Ascending aorta (tissue), 2 donors: ENCODE measurements around the gene NFKBIA. TPM values are rescaled to one million over a fixed set of nuclear protein-coding genes. Genes with fewer than 3 reads are reported as not detected.

Experiments
- DNase-seq, 2 donors: peaks; one replicate each; pipeline ENCODE4 v3.0.0-alpha.2; 2019; ENCODE audit warnings: low spot score in 2 of 2
- H3K27ac ChIP-seq, 2 donors: fragments of 200-600 bp; sonication (generic); one replicate each; pipeline ENCODE4 v1.5.1; 2016 to 2017; ENCODE audit warnings: mild to moderate bottlenecking in 1 of 2
- H3K27me3 ChIP-seq: fragments of 200-600 bp; sonication (generic); one replicate; pipeline ENCODE4 v1.5.1; 2017
- H3K36me3 ChIP-seq, 2 donors: fragments of 200-600 bp; sonication (generic); one replicate each; pipeline ENCODE4 v1.5.1; 2016
- H3K4me1 ChIP-seq, 2 donors: fragments of 200-600 bp; sonication (generic); one replicate each; pipeline ENCODE4 v1.5.1; 2016 to 2017; ENCODE audit warnings: mild to moderate bottlenecking in 1 of 2
- H3K4me3 ChIP-seq, 2 donors: fragments of 200-600 bp; sonication (generic); one replicate each; pipeline ENCODE4 v1.5.1; 2016 to 2017; ENCODE audit warnings: mild to moderate bottlenecking in 1 of 2
- H3K9me3 ChIP-seq, 2 donors: fragments of 200-600 bp; sonication (generic); one replicate each; pipeline ENCODE4 v1.5.1; 2016
- intact Hi-C: fragments of 100-400 bp; cut with DNase I; formaldehyde crosslinking; loops from one replicate; pipeline ENCODE4 v1.15.1; 2023
- total RNA-seq: library from RNA; depleted of rRNA; stranded (reverse); fragments of >200 nt; gene quantifications from one replicate; pipeline ENCODE4 v1.1.0, GENCODE V29; 2016
- TF ChIP-seq, protein P1 (sequence below), 3 experiments: fragments of 200-600 bp in 2 of 3; fragments of 450-650 bp in 1 of 3; sonication (generic) in 2 of 3; IDR thresholded peaks; one replicate each; pipeline ENCODE4 v1.5.1; 2016 to 2019; ENCODE audit warnings: antibody characterized with exemption in 3 of 3, mild to moderate bottlenecking in 1 of 3, moderate library complexity in 1 of 3

NFKBIA gene
- total RNA-seq, 1 donor from 2014 or later: 944 TPM

GRCh38 chr14:35435177-35435576 is 30.6 kb upstream of the NFKBIA start:
- intact Hi-C loops: no loop called here
- Histone ChIP-seq H3K9me3 (no peaks in the 10 kb centered on the region), H3K36me3 (no peaks in the 10 kb centered on the region), H3K27me3 (no peaks in the 10 kb centered on the region), H3K4me1 (no peaks in the 10 kb centered on the region), H3K4me3 (no peak overlapping the region), H3K27ac (no peak overlapping the region)
- no peak for DNase-seq
- TF ChIP-seq, protein P1, sequence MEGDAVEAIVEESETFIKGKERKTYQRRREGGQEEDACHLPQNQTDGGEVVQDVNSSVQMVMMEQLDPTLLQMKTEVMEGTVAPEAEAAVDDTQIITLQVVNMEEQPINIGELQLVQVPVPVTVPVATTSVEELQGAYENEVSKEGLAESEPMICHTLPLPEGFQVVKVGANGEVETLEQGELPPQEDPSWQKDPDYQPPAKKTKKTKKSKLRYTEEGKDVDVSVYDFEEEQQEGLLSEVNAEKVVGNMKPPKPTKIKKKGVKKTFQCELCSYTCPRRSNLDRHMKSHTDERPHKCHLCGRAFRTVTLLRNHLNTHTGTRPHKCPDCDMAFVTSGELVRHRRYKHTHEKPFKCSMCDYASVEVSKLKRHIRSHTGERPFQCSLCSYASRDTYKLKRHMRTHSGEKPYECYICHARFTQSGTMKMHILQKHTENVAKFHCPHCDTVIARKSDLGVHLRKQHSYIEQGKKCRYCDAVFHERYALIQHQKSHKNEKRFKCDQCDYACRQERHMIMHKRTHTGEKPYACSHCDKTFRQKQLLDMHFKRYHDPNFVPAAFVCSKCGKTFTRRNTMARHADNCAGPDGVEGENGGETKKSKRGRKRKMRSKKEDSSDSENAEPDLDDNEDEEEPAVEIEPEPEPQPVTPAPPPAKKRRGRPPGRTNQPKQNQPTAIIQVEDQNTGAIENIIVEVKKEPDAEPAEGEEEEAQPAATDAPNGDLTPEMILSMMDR (IDR thresholded peaks at IDR 0.05): no peak

DNA sequence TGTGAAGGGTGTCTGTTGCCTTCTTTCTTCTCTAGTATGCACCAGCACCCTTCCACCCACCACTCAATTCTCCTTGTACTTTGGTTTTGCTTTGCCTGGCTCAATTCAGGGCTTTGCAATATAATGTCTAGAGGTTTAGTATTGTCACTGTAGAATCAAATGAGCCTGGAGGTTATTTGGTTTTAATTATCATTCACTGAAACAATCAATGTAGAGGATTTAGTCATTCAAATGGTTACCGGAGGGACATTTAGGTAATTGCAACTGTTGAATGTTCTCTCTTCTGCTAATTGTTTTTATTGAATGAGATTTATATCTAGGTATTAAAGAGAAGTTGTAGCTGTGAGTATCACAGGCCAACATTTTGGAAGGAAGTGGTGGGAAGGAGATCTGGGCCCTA is 29.3 kb upstream of the NFKBIA start:
- intact Hi-C loops: no loop called here
- no peak overlapping the region for H3K27ac ChIP-seq
- DNase-seq: no peak
- H3K9me3 ChIP-seq: no peaks in the 10 kb centered on the region
- TF ChIP-seq, protein P1 (IDR thresholded peaks at IDR 0.05): no peak
- no peak overlapping the region for H3K4me3 ChIP-seq
- no peaks in the 10 kb centered on the region for H3K36me3 ChIP-seq
- H3K27me3 ChIP-seq: no peaks in the 10 kb centered on the region
- H3K4me1 ChIP-seq: no peaks in the 10 kb centered on the region

- intact Hi-C loops: no loop called here
- Histone ChIP-seq H3K27ac (no peak overlapping the region), H3K4me1 (peaks cover 0 to 3% of the 10 kb centered on the region in 2 donors), H3K36me3 (no peaks in the 10 kb centered on the region), H3K4me3 (no peak overlapping the region), H3K9me3 (no peaks in the 10 kb centered on the region), H3K27me3 (no peaks in the 10 kb centered on the region)
- DNase-seq: no peak
- TF ChIP-seq, protein P1 (IDR thresholded peaks at IDR 0.05): no peak
Measured at GRCh38 chr14:35430459-35431199, 26.1 kb upstream of the NFKBIA start.

DNA sequence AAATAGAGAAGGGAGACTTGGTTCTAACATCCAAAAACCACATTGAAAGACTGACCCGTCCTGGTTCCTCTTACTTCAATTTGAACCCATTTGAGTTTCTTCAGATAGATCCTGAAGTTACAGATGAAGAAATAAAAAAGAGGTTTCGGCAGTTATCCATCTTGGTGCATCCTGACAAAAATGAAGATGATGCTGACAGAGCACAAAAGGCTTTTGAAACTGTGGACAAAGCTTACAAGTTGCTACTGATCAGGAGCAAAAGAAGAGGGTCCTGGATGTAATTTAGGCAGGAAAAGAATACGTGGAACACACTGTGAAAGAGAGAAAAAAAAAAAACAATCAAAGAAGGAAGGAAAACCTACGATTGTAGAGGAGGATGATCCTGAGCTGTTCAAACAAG is 25.4 kb upstream of the NFKBIA start:
- Histone ChIP-seq H3K9me3 (no peaks in the 10 kb centered on the region), H3K4me1 (peaks cover 0 to 3% of the 10 kb centered on the region in 2 donors), H3K36me3 (no peaks in the 10 kb centered on the region), H3K27ac (no peak overlapping the region), H3K4me3 (no peak overlapping the region), H3K27me3 (no peaks in the 10 kb centered on the region)
- intact Hi-C loops: no loop called here
- TF ChIP-seq, protein P1 (IDR thresholded peaks at IDR 0.05): no peak
- DNase-seq: no peak

- no peak for DNase-seq
- Histone ChIP-seq H3K9me3 (no peaks in the 10 kb centered on the region), H3K4me3 (no peak overlapping the region), H3K27ac (no peak overlapping the region), H3K36me3 (no peaks in the 10 kb centered on the region), H3K4me1 (peaks cover 0 to 3% of the 10 kb centered on the region in 2 donors), H3K27me3 (no peaks in the 10 kb centered on the region)
- intact Hi-C loops: no loop called here
- TF ChIP-seq, protein P1 (IDR thresholded peaks at IDR 0.05): no peak
Measured at GRCh38 chr14:35425850-35426249, 21.3 kb upstream of the NFKBIA start.
